Liver (tissue), 3 donors: ENCODE results near the gene POLR3G.

Experiments
- RXRA ChIP-seq, 2 donors: IDR thresholded peaks; 2 replicates each; pipeline ENCODE4 v1.6.1; 2017 to 2018; ENCODE audit warnings: antibody characterized with exemption in 2 of 2, mild to moderate bottlenecking in 1 of 2
- TF ChIP-seq, protein P1 (sequence below): IDR thresholded peaks from 2 replicates; pipeline ENCODE4 v1.6.1; 2016; ENCODE audit warnings: antibody characterized with exemption
- TF ChIP-seq, protein P2 (sequence below): fragments of 150-350 bp; IDR thresholded peaks from 2 replicates; pipeline ENCODE4 v1.5.1; 2017; ENCODE audit warnings: improper control_type of control experiment, low read depth, low read length; ENCODE audit not compliant: missing input control
- donor health status: healthy.
- donor health status: healthy.

DNA sequence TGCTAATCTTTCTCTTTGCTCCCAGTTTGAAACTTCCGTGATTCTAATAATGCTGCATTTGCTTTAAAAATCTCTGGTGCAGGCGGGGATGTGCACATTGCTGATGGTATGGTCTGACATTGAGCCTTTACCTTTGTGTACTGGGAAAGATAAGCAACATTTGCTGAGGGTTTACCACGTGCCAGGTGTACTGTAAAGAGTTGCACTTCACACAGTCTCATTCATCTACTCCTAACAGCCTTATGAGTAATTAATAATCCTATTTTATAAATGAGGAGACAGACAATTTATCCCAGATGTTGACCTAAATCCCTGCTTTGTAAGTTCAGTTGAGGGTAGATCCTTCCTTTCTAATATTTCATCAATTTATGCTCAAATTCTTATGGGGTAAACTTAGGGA is 83.2 kb downstream of the POLR3G start:
- TF ChIP-seq RXRA (IDR thresholded peaks at IDR 0.05), result no peak
- TF ChIP-seq, protein P1, sequence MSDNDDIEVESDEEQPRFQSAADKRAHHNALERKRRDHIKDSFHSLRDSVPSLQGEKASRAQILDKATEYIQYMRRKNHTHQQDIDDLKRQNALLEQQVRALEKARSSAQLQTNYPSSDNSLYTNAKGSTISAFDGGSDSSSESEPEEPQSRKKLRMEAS, result no peak
- TF ChIP-seq, protein P2, sequence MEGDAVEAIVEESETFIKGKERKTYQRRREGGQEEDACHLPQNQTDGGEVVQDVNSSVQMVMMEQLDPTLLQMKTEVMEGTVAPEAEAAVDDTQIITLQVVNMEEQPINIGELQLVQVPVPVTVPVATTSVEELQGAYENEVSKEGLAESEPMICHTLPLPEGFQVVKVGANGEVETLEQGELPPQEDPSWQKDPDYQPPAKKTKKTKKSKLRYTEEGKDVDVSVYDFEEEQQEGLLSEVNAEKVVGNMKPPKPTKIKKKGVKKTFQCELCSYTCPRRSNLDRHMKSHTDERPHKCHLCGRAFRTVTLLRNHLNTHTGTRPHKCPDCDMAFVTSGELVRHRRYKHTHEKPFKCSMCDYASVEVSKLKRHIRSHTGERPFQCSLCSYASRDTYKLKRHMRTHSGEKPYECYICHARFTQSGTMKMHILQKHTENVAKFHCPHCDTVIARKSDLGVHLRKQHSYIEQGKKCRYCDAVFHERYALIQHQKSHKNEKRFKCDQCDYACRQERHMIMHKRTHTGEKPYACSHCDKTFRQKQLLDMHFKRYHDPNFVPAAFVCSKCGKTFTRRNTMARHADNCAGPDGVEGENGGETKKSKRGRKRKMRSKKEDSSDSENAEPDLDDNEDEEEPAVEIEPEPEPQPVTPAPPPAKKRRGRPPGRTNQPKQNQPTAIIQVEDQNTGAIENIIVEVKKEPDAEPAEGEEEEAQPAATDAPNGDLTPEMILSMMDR, result no peak
